A549 (cell line): Measurements from ENCODE around the gene SCARF1. TPM values are rescaled to one million over a fixed set of nuclear protein-coding genes. Genes with fewer than 3 reads are reported as not detected.

Experiments used
- polyA plus RNA-seq, 4 experiments: library from polyadenylated mRNA; depleted of rRNA in 3 of 4; stranded (reverse); fragments of >200 nt; fragmentation: RNase III in 1 of 4; extraction: RNeasy Plus Mini Kit Qiagen cat#74134 plus additional on column Dnase treatment in 1 of 4; gene quantifications; 2 replicates in 3 of 4; 3 replicates in 1 of 4; pipeline ENCODE4 v1.2.3, GENCODE V29; 2011 to 2017
- small RNA-seq, 6 experiments: library from RNA; depleted of rRNA; stranded (forward); fragments of <200 nt; gene quantifications; one replicate each; pipeline ENCODE3, GENCODE V24; 2012

Gene SCARF1
- polyA plus RNA-seq, 2 of the 4 experiments (the other 2 are of a cell fraction), result 0.09 to 0.30 TPM

Small RNA genes lying within 50 kb of the gene (small RNA-seq; reads per million reads assigned to genes)
- gene RN7SL105P, result 0 reads per million in 6 experiments

Other genes with a start within 250 kb of the SCARF1 start
- gene YWHAE, start 245.5 kb downstream of the SCARF1 start, polyA plus RNA-seq (2011; rRNA removed), result 1,017 and 1,284 TPM in 2 replicates
- gene YWHAE, start 245.5 kb downstream of the SCARF1 start, polyA plus RNA-seq (2017; fragmentation: RNase III; extraction: RNeasy Plus Mini Kit Qiagen cat#74134 plus additional on column Dnase treatment), result 1,548 to 1,575 TPM (median 1,561 TPM) in 3 replicates
- 117 and 124 TPM in 2 replicates for gene CRK, start 189.5 kb downstream of the SCARF1 start, polyA plus RNA-seq (2011; rRNA removed)
- gene CRK, start 189.5 kb downstream of the SCARF1 start, polyA plus RNA-seq (2017; fragmentation: RNase III; extraction: RNeasy Plus Mini Kit Qiagen cat#74134 plus additional on column Dnase treatment), result 73.1 to 76.5 TPM (median 75.1 TPM) in 3 replicates
- gene MYO1C, start 153.0 kb downstream of the SCARF1 start, polyA plus RNA-seq (2011; rRNA removed), result 101 and 108 TPM in 2 replicates
- gene MYO1C, start 153.0 kb downstream of the SCARF1 start, polyA plus RNA-seq (2017; fragmentation: RNase III; extraction: RNeasy Plus Mini Kit Qiagen cat#74134 plus additional on column Dnase treatment), result 120 to 127 TPM (median 123 TPM) in 3 replicates
- gene INPP5K, start 129.1 kb downstream of the SCARF1 start, polyA plus RNA-seq (2011; rRNA removed), result 30.8 and 41.8 TPM in 2 replicates
- 23.6 to 24.5 TPM (median 24.3 TPM) in 3 replicates for gene INPP5K, start 129.1 kb downstream of the SCARF1 start, polyA plus RNA-seq (2017; fragmentation: RNase III; extraction: RNeasy Plus Mini Kit Qiagen cat#74134 plus additional on column Dnase treatment)
- gene PITPNA, start 82.9 kb downstream of the SCARF1 start, polyA plus RNA-seq (2011; rRNA removed), result 69.5 and 80.5 TPM in 2 replicates
- 47.0 to 50.7 TPM (median 48.5 TPM) in 3 replicates for gene PITPNA, start 82.9 kb downstream of the SCARF1 start, polyA plus RNA-seq (2017; fragmentation: RNase III; extraction: RNeasy Plus Mini Kit Qiagen cat#74134 plus additional on column Dnase treatment)
- gene SLC43A2, start 16.9 kb downstream of the SCARF1 start, polyA plus RNA-seq (2011; rRNA removed), result 6.0 and 7.0 TPM in 2 replicates
- gene SLC43A2, start 16.9 kb downstream of the SCARF1 start, polyA plus RNA-seq (2017; fragmentation: RNase III; extraction: RNeasy Plus Mini Kit Qiagen cat#74134 plus additional on column Dnase treatment), result 3.5 to 6.0 TPM (median 5.3 TPM) in 3 replicates
- 6.4 and 8.2 TPM in 2 replicates for gene RILP, start 4.1 kb upstream of the SCARF1 start, polyA plus RNA-seq (2011; rRNA removed)
- 6.5 to 6.8 TPM (median 6.6 TPM) in 3 replicates for gene RILP, start 4.1 kb upstream of the SCARF1 start, polyA plus RNA-seq (2017; fragmentation: RNase III; extraction: RNeasy Plus Mini Kit Qiagen cat#74134 plus additional on column Dnase treatment)
- gene PRPF8, start 39.1 kb upstream of the SCARF1 start, polyA plus RNA-seq (2011; rRNA removed), result 263 and 374 TPM in 2 replicates
- gene PRPF8, start 39.1 kb upstream of the SCARF1 start, polyA plus RNA-seq (2017; fragmentation: RNase III; extraction: RNeasy Plus Mini Kit Qiagen cat#74134 plus additional on column Dnase treatment), result 228 to 250 TPM (median 234 TPM) in 3 replicates
- 3.4 and 4.5 TPM in 2 replicates for gene TLCD2, start 64.6 kb upstream of the SCARF1 start, polyA plus RNA-seq (2011; rRNA removed)
- gene TLCD2, start 64.6 kb upstream of the SCARF1 start, polyA plus RNA-seq (2017; fragmentation: RNase III; extraction: RNeasy Plus Mini Kit Qiagen cat#74134 plus additional on column Dnase treatment), result 3.1 to 3.8 TPM (median 3.5 TPM) in 3 replicates
- 4.6 and 4.9 TPM in 2 replicates for gene WDR81, start 79.0 kb upstream of the SCARF1 start, polyA plus RNA-seq (2011; rRNA removed)
- gene WDR81, start 79.0 kb upstream of the SCARF1 start, polyA plus RNA-seq (2017; fragmentation: RNase III; extraction: RNeasy Plus Mini Kit Qiagen cat#74134 plus additional on column Dnase treatment), result 22.6 to 26.8 TPM (median 25.5 TPM) in 3 replicates
- 2.1 and 2.7 TPM in 2 replicates for gene SERPINF2, start 97.1 kb upstream of the SCARF1 start, polyA plus RNA-seq (2011; rRNA removed)
- 2.4 to 2.9 TPM (median 2.7 TPM) in 3 replicates for gene SERPINF2, start 97.1 kb upstream of the SCARF1 start, polyA plus RNA-seq (2017; fragmentation: RNase III; extraction: RNeasy Plus Mini Kit Qiagen cat#74134 plus additional on column Dnase treatment)
- 11.5 and 13.7 TPM in 2 replicates for gene SERPINF1, start 116.3 kb upstream of the SCARF1 start, polyA plus RNA-seq (2011; rRNA removed)
- gene SERPINF1, start 116.3 kb upstream of the SCARF1 start, polyA plus RNA-seq (2017; fragmentation: RNase III; extraction: RNeasy Plus Mini Kit Qiagen cat#74134 plus additional on column Dnase treatment), result 2.3 to 3.4 TPM (median 3.0 TPM) in 3 replicates
- gene SMYD4, start 184.2 kb upstream of the SCARF1 start, polyA plus RNA-seq (2011; rRNA removed), result 12.1 and 12.4 TPM in 2 replicates
- gene SMYD4, start 184.2 kb upstream of the SCARF1 start, polyA plus RNA-seq (2017; fragmentation: RNase III; extraction: RNeasy Plus Mini Kit Qiagen cat#74134 plus additional on column Dnase treatment), result 9.8 to 11.1 TPM (median 10.4 TPM) in 3 replicates
- gene RPA1, start 184.3 kb upstream of the SCARF1 start, polyA plus RNA-seq (2011; rRNA removed), result 136 and 145 TPM in 2 replicates
- gene RPA1, start 184.3 kb upstream of the SCARF1 start, polyA plus RNA-seq (2017; fragmentation: RNase III; extraction: RNeasy Plus Mini Kit Qiagen cat#74134 plus additional on column Dnase treatment), result 72.2 to 77.1 TPM (median 73.4 TPM) in 3 replicates